ENCODE measurements around the gene ILF2.

The ILF2 gene

GRCh38 chr1:153626477-153626903 is 44.3 kb downstream of the ILF2 start:
- DNase-seq, result no peak

DNA sequence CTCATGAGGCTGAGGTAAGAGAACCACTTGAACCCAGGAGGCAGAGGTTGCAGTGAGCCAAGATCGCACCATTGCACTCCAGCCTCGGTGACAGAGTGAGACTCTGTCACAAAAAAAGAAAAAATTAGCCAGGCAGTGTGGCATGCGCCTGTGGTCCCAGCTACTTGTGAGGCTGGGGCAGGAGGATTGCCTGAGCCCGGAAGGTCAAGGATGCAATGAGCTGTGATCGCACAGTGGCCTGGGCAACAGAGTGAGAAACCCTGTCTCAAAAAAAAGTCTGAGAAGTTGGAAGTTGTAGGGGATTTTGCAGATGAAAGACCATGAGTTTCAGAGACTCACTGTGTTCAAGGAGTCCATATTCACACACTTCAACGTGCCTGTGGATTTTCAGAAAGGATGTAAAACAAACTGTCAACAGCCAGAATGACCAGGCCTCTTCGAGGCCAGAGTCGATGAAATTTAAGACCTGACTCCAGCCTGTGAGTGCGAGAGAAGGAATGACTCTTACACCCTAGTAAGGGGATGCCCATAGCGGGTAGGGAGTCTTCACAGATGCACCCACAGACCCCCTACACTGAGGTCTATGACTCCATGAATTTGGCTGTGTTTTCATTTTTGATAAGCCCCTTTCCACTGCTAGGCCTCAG is 45.7 kb downstream of the ILF2 start:
- DNase-seq, result no peak

GRCh38 chr1:153623101-153623500 is 47.7 kb downstream of the ILF2 start:
- DNase-seq, result no peak

- no peak for DNase-seq
Measured at GRCh38 chr1:153619171-153619570, 51.6 kb downstream of the ILF2 start.

- no peak for DNase-seq
Measured at GRCh38 chr1:153617663-153618062, 53.1 kb downstream of the ILF2 start.

GRCh38 chr1:153616917-153617311 is 53.9 kb downstream of the ILF2 start:
- DNase-seq, result no peak

DNA sequence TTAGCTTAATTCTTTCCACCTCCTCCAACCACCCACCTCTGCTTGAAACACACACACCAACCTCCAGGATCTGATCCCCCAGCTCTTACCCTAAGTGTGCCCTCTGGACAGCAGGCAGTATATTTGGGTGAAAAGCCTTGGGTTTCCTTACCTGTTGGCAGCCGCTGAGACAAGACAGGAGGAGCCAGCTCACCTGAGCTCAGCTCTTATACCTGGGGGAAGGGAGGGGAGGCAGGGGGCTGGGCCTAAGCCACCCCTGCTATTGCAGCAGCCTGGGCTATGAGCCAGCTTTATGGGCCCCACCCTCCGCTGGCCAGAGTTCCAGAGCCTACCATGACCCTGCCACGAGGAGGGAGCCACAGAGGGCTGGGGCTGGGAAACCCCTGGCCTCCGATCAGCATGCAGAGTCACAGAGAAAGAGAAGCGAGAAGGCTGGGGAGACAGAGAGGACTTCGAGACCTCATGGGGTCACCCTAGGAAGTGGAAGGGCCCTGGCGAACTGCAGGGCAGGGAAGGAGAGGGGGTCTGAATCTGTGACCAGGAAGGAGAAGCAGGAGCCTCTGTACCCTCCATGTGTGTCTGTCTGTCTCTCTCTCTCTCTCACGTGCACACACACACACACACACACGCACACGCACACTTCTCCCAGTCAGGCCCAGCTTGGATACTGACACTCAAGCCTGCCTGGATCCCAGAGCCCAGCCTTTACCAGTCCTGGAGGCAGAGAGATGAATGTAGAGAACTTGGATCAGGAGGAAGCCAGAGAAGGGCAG is 54.5 kb downstream of the ILF2 start, which contains the start of gene S100A14:
TSS of gene S100A14 (minus strand) at position 182 of the 773 bp plus-strand sequence. CDS start 467 bp downstream, outside the sequence.
- DNase-seq, result no peak

DNA sequence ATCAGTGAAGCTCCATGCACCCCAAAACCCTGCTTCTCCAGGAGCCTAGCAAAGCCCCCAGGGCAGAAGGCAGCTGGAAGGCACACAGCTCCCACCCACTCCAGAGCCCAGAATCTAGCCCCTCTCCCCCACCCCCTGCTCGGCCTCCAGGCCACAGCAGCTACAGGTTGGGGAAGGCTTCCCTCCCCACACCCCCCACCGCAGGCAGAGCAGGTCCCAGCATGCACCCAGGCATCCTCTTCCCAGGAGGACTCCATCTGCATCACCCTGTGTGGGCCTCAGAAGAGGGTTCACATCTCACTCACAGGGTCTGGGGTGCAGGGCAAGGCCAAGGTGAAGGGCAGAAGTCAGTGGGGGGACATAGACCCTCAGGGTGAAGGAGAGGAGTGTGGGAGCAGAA is 55.4 kb downstream of the ILF2 start:
- DNase-seq, result no peak

- DNase-seq, result no peak
Measured at GRCh38 chr1:153614906-153615305, 55.9 kb downstream of the ILF2 start.

DNA sequence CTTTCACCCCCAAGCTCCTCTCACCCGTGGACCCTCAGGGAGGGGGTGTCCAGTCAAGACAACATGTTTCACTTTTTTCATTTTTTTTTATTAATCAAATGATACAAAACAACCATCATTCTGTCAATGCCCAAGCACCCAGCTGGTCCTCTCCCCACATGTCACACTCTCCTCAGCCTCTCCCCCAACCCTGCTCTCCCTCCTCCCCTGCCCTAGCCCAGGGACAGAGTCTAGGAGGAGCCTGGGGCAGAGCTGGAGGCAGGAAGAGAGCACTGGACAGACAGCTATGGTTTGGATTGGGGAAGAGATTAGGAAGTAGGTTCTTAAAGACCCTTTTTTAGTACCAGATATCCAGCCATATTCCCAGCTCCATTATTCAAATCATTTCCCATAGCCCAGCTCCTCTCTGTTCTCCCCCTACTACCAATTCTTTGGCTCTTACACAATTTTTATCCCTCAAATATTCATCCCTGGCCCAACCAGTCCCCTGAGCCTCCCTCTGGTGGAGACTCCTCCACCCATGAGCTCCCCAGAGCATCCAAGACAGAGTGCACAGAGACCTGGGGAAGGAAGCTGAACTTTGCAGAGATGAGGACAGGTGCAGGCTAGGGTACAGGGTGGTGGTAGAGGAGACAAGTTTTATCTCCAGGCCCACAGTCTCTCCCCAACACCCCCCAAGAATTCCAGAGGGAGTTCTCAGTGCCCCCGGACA is 56.4 kb downstream of the ILF2 start:
- DNase-seq, result no peak

DNA sequence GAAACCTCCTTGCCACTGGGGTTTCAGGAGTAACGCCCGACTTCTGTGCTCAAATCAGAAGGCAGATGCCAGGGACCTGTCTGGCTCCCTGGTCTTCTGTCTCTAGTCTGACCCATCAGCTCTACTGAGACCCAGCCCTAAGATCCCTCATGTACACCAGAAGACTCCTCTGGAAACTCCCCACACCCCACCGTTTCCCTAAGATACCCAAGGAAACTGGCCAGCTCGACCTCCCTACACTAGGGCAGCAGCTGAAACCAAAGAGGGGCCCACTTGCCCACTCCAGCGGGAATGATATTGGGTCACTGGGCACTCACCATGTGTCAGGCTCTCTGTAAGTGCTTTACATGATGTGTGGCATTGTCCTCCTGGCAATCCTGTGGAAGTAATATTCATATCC is 57.4 kb downstream of the ILF2 start:
- DNase-seq, result no peak

GRCh38 chr1:153612755-153613331 is 58.0 kb downstream of the ILF2 start, which contains the start of gene S100A16:
Gene S100A16 (minus strand): TSS chr1:153613137. CDS start chr1:153608151, 4,986 bp downstream.
- DNase-seq, result no peak

DNA sequence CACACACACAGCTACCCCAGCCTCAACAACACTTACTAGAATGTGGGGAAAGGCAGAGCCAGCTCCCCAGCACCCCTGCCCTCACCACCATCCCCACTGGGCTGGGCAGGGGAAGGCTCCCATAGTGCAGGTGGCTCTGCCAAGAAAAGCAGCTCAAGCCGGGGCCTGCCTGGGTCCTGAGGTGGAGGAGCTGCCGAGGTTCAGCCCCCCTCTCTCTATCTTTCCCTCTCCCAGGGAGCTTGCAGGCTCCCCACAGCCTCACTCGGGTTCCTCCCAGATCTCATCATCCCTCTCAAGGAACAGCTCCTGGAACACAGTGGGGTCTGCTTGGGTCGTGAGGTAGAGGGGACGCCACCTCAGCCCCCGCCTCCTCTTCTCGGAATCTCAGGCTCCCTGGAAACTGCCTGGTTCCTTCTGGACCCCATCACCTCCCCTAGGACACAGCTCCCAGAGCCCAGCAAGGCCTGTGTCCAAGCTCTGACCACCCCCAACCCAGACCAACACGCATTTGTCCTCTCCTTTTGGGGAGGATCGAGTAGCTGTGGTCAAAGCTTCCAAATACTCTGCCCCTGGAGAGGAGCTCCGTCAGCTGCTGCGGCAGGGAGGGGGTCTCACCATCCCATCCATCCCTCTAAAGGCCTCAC is 58.6 kb downstream of the ILF2 start:
- no peak for DNase-seq

All from NCI-H2227 treated with DMSO at 0.1 percent for 48 hours (cell line).